ENCODE measurements around the gene ANKFN1. TPM values are rescaled to one million over a fixed set of nuclear protein-coding genes. Genes with fewer than 3 reads are reported as not detected.

Gene ANKFN1
- total and polyA plus RNA-seq, 10 of the 15 experiments (the other 5 are each of a cell fraction or from before 2014, with no cell fraction given): 0.19 TPM; not detected in 9

DNA sequence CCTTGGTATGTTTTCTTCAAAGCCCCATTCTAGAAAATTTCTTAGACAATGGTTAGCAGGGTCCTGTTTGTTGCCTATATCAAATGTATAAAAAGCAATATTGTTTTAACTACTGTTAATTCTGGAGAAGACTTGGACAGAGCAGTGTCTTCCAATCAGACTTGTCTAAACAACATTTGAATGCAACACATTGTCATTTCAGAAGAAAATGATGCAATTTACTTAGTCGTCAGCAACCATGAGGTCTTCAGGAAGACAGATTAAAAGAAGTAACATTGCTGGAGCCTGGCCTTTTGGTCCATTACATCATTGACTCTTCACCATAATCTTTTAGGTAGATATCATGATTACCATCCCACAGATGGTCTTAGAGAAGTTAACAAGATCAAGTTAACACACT lies 94.5 kb downstream of the ANKFN1 start:
- no peaks in the 10 kb centered on the region; a peak in 1 of 4 replicates for H3K27me3 ChIP-seq (replicated peaks in 1 of 2; ENCODE audit: control insufficient read depth in 2 of 2, insufficient read depth in 2 of 2, low read length in 1 of 2)
- H2AFZ ChIP-seq (ENCODE audit: control insufficient read depth, low read depth, low read length): no peak overlapping the region
- ChIA-PET POLR2A (no interaction called here), CTCF (no interaction called here), RAD21 (ENCODE audit: unreplicated experiment) (no interaction called here), SMC1A (ENCODE audit: uncharacterized antibody, unreplicated experiment) (no interaction called here)
- intact Hi-C loops (cut with micrococcal nuclease; ENCODE audit: unreplicated experiment): no loop called here
- H3K36me3 ChIP-seq (ENCODE audit: control insufficient read depth in 2 of 2, insufficient read depth in 2 of 2, low read length in 1 of 2): no peaks in the 10 kb centered on the region
- H3K4me1 ChIP-seq (ENCODE audit: control insufficient read depth, insufficient read depth, low read length): no peaks in the 10 kb centered on the region
- no peak overlapping the region for H3K4me3 ChIP-seq
- FAIRE-seq (no peak), DNase-seq (ENCODE audit: low read depth, low spot score) (no peak), ATAC-seq (no peak)
- TF ChIP-seq SREBF1 (IDR thresholded peaks at IDR 0.05; ENCODE audit: low read length) (no peak), PAX8 (IDR thresholded peaks at IDR 0.05) (no peak), SUPT20H (IDR thresholded peaks at IDR 0.05; ENCODE audit: borderline replicate concordance, control insufficient read depth, low read depth, low read length) (no peak), USF1 (IDR thresholded peaks at IDR 0.05; ENCODE audit: borderline replicate concordance, extremely low read length, insufficient read depth, low read depth, low read length) (no peak), MEF2A (IDR thresholded peaks at IDR 0.05; ENCODE audit: insufficient read depth, low read depth, low read length) (no peak)
- in situ Hi-C loops (cut with MboI): no loop called here
- no peaks in the 10 kb centered on the region for H3K79me2 ChIP-seq (ENCODE audit: control insufficient read depth, insufficient read depth, low read length)
- H3K9me3 ChIP-seq (replicated peaks; ENCODE audit: control insufficient read depth, insufficient read depth, low read length): no peaks in the 10 kb centered on the region
- no peak overlapping the region for H3K9ac ChIP-seq (ENCODE audit: control insufficient read depth, insufficient read depth, low read length)
- BruUV-seq (replicated peaks): no TSS peak
- H3K27ac ChIP-seq (ENCODE audit: control insufficient read depth, insufficient read depth): no peak overlapping the region
- WGBS (ENCODE audit: insufficient coverage, insufficient replicate concordance, low lambda C conversion rate, missing lambda C conversion rate): 50% methylated on average over 1 of the region's 1 CpG
- no peaks in the 10 kb centered on the region for H4K20me1 ChIP-seq (ENCODE audit: control insufficient read depth, insufficient read depth)
- no peak overlapping the region for H3K4me2 ChIP-seq (ENCODE audit: control insufficient read depth, insufficient read depth)

- Histone ChIP-seq H3K4me3 (no peak overlapping the region), H3K79me2 (ENCODE audit: control insufficient read depth, insufficient read depth, low read length) (no peaks in the 10 kb centered on the region), H3K36me3 (ENCODE audit: control insufficient read depth in 2 of 2, insufficient read depth in 2 of 2, low read length in 1 of 2) (no peaks in the 10 kb centered on the region), H4K20me1 (ENCODE audit: control insufficient read depth, insufficient read depth) (no peaks in the 10 kb centered on the region), H3K4me2 (ENCODE audit: control insufficient read depth, insufficient read depth) (no peak overlapping the region), H3K4me1 (ENCODE audit: control insufficient read depth, insufficient read depth, low read length) (no peaks in the 10 kb centered on the region), H3K9me3 (replicated peaks; ENCODE audit: control insufficient read depth, insufficient read depth, low read length) (no peaks in the 10 kb centered on the region), H2AFZ (ENCODE audit: control insufficient read depth, low read depth, low read length) (no peak overlapping the region), H3K27ac (ENCODE audit: control insufficient read depth, insufficient read depth) (no peak overlapping the region), H3K9ac (ENCODE audit: control insufficient read depth, insufficient read depth, low read length) (no peak overlapping the region), H3K27me3 (replicated peaks in 1 of 2; ENCODE audit: control insufficient read depth in 2 of 2, insufficient read depth in 2 of 2, low read length in 1 of 2) (no peaks in the 10 kb centered on the region)
- ChIA-PET RAD21 (ENCODE audit: unreplicated experiment) (no interaction called here), SMC1A (ENCODE audit: uncharacterized antibody, unreplicated experiment) (no interaction called here), POLR2A (no interaction called here), CTCF (no interaction called here)
- FAIRE-seq (no peak), ATAC-seq (no peak), DNase-seq (ENCODE audit: low read depth, low spot score) (no peak)
- BruUV-seq (replicated peaks): no TSS peak
- intact Hi-C loops (cut with micrococcal nuclease; ENCODE audit: unreplicated experiment): no loop called here
- 6% methylated on average over 1 of the region's 1 CpG for WGBS (ENCODE audit: insufficient coverage, insufficient replicate concordance, low lambda C conversion rate, missing lambda C conversion rate)
- in situ Hi-C loops (cut with MboI): no loop called here
- TF ChIP-seq NR2C1 (IDR thresholded peaks at IDR 0.05): no peak
- no peak for TF ChIP-seq ESRRA (IDR thresholded peaks at IDR 0.05; ENCODE audit: low read length)
- TF ChIP-seq, protein P1, sequence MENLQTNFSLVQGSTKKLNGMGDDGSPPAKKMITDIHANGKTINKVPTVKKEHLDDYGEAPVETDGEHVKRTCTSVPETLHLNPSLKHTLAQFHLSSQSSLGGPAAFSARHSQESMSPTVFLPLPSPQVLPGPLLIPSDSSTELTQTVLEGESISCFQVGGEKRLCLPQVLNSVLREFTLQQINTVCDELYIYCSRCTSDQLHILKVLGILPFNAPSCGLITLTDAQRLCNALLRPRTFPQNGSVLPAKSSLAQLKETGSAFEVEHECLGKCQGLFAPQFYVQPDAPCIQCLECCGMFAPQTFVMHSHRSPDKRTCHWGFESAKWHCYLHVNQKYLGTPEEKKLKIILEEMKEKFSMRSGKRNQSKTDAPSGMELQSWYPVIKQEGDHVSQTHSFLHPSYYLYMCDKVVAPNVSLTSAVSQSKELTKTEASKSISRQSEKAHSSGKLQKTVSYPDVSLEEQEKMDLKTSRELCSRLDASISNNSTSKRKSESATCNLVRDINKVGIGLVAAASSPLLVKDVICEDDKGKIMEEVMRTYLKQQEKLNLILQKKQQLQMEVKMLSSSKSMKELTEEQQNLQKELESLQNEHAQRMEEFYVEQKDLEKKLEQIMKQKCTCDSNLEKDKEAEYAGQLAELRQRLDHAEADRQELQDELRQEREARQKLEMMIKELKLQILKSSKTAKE (IDR thresholded peaks at IDR 0.05; ENCODE audit: low read depth, poor library complexity, severe bottlenecking): no peak
- no peak for TF ChIP-seq NBN (IDR thresholded peaks at IDR 0.05)
- TF ChIP-seq RAD51 (IDR thresholded peaks at IDR 0.05): no peak
These were observed 103.8 kb downstream of the ANKFN1 start for GRCh38 chr17:56257075-56257474.
